Endothelial cell of hepatic sinusoid (primary cell): ENCODE results near the gene FGFBP1.
"Not testable (repeated sequence)": the region's sequence is repeated elsewhere in the genome, so short reads cannot be mapped to it uniquely, and the experiment has no call there.

Source experiments
- in situ Hi-C: cut with HindIII; loops from 2 replicates; pipeline ENCODE4 v1.10.0; 2017; ENCODE audit warnings: low sequenced_read_pairs

Gene FGFBP1

GRCh38 chr4:15947684-15948083 is 9.1 kb upstream of the FGFBP1 start:
- in situ Hi-C loops, result no loop called here

- in situ Hi-C loops, result no loop called here
Observed at GRCh38 chr4:15945516-15945915, 7.0 kb upstream of the FGFBP1 start.

- in situ Hi-C loops, result no loop called here
Observed at GRCh38 chr4:15944895-15945294, 6.4 kb upstream of the FGFBP1 start.

- in situ Hi-C loops, result no loop called here
Observed at GRCh38 chr4:15942283-15942682, 3.7 kb upstream of the FGFBP1 start.

GRCh38 chr4:15938182-15938581 is 358 bp downstream of the FGFBP1 start:
- in situ Hi-C loops, result no loop called here

DNA sequence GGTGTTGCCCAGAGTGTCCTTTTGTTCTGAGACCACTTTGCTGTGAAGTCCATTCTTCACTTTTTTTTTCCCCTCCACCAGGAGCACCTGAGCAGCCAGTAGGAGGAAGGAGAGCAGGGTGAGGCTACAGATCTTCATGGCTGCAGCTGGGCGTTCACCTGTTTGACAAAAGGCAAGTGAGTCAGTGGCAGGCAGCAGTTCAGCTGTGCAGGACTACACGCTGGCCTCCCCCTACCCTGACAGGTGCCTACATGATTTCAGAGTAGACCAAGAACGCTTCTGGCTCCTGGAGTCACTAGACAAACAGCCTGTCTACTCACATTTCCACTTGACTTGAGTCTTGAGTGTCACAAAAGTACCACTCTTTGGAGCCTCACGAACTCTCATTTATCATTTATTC is 2.0 kb downstream of the FGFBP1 start:
- in situ Hi-C loops, result no loop called here

- in situ Hi-C loops, result no loop called here
Observed at GRCh38 chr4:15935504-15936402, 2.8 kb downstream of the FGFBP1 start.

DNA sequence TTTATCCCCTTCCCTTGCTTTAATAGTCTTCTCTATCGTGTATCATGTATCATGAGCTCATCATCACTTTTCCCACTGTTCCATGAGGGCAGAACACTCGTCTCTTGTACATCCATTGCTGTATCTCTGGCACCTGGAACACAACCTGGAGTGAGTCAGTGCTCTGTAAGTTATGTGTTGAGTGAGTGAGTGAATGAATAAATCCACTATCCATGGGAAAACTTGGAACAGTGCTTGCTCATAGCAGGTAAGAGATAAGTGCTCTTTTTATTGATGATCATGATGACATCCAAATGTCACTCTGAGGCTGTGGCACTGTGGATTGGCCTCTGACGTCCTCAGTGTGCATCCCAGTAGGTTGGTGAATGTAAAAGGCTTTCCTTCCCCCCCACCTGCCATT is 4.3 kb downstream of the FGFBP1 start:
- in situ Hi-C loops, result no loop called here

GRCh38 chr4:15931451-15932210 is 6.9 kb downstream of the FGFBP1 start:
- in situ Hi-C loops, result no loop called here

- in situ Hi-C loops, result no loop called here
Observed at GRCh38 chr4:15930314-15930713, 8.2 kb downstream of the FGFBP1 start.

DNA sequence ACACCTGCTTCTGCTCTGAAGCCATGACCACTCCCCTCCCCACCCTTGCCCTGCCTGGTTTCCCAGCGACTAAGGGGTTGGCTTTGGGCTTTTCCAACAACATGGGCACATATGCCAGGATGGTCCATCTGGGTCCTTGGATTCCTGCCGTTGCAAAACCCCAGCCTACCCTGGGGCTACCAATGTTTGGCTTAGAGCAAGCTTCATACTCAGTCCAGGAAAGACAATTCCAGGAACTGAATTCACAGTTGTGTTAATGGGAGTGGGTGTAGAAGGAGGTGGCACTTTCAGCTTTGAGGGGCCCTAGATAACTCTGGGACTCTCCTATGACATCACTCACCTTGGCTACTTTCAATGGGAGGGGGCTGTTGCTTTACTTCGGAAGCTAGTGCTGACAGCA is 9.0 kb downstream of the FGFBP1 start:
- in situ Hi-C loops, result no loop called here

- in situ Hi-C loops, result no loop called here
Observed at GRCh38 chr4:15928883-15929282, 9.7 kb downstream of the FGFBP1 start.

DNA sequence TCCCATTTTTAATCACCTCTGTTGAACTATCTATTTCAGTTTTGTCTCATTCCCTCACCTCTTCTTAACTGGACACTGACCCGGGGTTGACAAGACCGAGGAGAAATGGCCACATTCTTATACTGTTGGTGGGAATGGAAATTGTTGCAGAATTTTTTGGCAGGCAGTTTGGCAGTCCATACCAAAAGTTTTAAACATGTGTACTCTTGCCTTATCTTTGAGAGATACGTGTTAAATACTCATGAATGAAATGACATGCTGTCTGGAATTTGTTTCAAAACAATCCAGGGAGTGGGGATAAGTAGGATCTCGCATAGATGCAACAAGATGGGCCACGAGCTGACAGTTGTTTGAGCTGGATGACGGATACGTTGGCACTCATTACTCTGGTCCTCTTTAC is 12.1 kb downstream of the FGFBP1 start:
- in situ Hi-C loops, result no loop called here

GRCh38 chr4:15925830-15926229 is 12.7 kb downstream of the FGFBP1 start:
- in situ Hi-C loops, result no loop called here

- in situ Hi-C loops, result no loop called here
Observed at GRCh38 chr4:15921592-15921932, 17.0 kb downstream of the FGFBP1 start.

GRCh38 chr4:15920723-15921591 is 17.6 kb downstream of the FGFBP1 start:
- in situ Hi-C loops, result no loop called here

GRCh38 chr4:15918484-15919129 is 19.9 kb downstream of the FGFBP1 start:
- in situ Hi-C loops, result no loop called here

- in situ Hi-C loops, result no loop called here
Observed at GRCh38 chr4:15917297-15917696, 21.2 kb downstream of the FGFBP1 start.

GRCh38 chr4:15916358-15916757 is 22.2 kb downstream of the FGFBP1 start:
- in situ Hi-C loops, result not testable (repeated sequence)

DNA sequence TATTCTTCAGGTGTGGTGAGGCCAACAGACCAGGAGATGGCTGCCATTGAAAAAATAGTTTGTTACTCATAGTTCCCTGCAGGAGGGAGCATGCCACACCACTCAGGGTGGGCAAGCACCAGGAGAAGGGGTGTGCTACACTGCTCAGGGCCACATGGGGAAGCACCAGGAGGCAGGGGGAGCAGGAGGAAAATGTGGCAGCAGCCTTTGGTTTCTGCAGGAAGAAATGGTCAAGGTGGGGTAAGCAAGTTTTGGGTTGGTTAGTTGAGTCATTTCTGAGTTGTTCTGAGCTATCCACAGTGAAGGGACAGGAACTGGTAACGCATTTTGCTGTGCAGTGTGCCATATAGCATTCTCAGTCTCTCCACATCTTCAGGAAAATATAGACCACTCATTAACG is 23.8 kb downstream of the FGFBP1 start:
- in situ Hi-C loops, result no loop called here

- in situ Hi-C loops, result no loop called here
Observed at GRCh38 chr4:15914291-15914690, 24.2 kb downstream of the FGFBP1 start.
